ENCODE results near the gene RAB3IL1.

RAB3IL1 gene

DNA sequence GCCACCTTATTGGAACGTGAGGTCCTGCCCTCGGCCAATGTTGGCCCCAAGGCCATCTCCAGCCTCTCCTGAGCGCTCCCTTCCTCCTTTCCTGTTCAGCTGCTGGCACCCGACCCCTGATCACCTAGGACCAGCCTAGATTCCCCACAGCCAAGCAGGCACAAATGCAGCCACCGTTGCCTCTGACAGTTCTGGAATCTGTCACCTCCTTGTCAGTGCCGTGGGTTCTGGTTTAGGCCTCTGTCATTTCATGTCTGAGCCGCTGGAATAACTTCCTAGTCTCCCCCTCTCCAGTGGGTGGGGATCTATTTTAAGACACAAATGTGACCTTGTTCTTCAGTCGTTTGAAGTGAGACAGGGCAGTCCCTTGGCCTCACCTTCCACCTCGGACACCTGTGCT is 55.7 kb downstream of the RAB3IL1 start:
- no peak overlapping the region for H3K4me3 ChIP-seq
- no peak overlapping the region for H3K4me2 ChIP-seq
- no peaks in the 10 kb centered on the region for H3K4me1 ChIP-seq
- TF ChIP-seq Cebpa-rat (IDR thresholded peaks at IDR 0.05), result no peak
- H3K36me3 ChIP-seq, result peaks cover 100% of the 10 kb centered on the region
- no peak overlapping the region for H3K9ac ChIP-seq
- H4K20me1 ChIP-seq, result peaks cover 43% of the 10 kb centered on the region
- H3K27ac ChIP-seq, result no peak overlapping the region
- no peaks in the 10 kb centered on the region for H3K27me3 ChIP-seq
- H3K9me3 ChIP-seq, result no peaks in the 10 kb centered on the region

DNA sequence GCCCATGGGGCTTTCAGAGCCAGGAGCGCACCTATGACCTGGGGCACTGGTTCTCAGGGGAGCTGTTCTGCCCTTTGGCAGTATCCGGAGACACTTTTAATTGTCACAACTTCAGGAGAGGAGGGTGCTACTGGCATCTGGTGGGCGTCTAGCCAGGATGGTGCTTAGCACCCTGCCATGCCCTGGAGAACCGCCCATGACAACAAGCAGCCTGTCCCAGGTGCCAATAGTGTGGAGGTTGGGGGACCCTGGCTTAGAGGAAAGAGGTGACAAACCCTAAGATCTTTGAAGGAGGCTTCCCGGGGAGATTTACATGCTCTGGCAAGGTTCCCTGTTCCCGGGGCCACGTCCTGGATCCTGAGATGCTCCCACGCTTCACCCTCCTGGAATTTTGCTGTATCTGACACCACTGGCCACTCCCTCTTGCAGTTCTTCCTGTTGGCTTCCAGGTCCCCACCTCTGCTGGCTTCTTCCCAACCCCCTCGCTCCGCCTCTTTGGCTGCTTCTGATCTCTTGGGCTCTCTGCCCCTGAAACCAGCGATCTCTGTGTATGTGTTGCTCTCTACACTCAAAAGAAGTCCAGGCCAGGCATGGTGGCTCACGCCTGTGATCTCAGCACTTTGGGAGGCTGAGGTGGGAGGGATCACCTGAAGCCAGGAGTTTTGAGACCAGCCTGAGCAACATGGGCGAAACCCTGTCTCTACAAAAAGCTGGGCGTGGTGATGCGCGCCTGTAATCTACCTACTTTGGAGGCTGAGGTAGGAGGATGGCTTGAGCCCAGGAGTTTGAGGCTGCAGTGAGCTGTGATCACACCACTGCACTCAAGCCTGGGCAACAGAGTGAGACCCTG is 57.1 kb downstream of the RAB3IL1 start:
- Histone ChIP-seq H3K4me2 (no peak overlapping the region), H4K20me1 (peaks cover 44% of the 10 kb centered on the region), H3K27ac (no peak overlapping the region), H3K4me3 (no peak overlapping the region), H3K4me1 (no peaks in the 10 kb centered on the region), H3K27me3 (no peaks in the 10 kb centered on the region), H3K9me3 (no peaks in the 10 kb centered on the region), H3K36me3 (peaks cover 100% of the 10 kb centered on the region), H3K9ac (no peak overlapping the region)
- TF ChIP-seq Cebpa-rat (IDR thresholded peaks at IDR 0.05), result no peak

DNA sequence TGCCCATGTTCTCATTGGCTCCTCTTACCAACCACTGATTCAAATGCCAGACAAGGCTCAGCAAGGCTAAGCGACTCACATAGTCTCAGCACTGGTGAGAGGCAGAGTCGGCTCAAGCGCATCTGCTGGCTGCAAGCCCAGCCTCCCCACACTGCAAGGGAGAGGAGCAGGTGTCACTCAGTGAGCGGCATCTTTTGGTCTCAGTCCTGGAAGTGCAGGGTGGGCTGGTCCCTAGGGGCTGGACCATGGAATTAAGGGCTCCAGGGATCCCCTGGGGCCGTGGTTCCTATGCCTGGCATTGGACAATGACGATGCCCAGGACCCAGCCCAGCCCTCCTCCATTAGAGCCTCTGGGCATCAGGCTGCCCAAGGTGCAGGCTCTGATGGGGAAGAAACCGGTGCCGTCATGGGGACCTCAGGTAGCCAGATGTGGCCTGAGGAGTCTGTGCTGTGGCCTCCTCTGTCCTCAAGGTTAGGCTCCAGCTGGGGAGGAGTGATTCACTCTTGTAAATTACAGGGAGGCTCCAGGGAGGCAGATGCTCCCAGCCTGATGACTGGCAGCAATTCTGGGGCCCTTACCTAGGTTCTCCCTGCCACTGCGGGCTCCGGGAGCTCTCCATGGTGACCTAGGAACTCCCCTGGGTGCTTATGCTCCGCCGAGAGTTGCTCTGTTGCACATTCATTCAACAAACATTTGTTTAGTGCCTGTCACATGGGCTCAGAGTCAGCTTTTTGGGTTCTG is 61.3 kb downstream of the RAB3IL1 start:
- Histone ChIP-seq H3K4me1 (peaks cover 17% of the 10 kb centered on the region; the same call in 1 of the 2 replicates), H3K9ac (no peak overlapping the region), H4K20me1 (peaks cover 63% of the 10 kb centered on the region), H3K4me2 (no peak overlapping the region), H3K9me3 (no peaks in the 10 kb centered on the region), H3K36me3 (peaks cover 98% of the 10 kb centered on the region), H3K27ac (no peak overlapping the region), H3K4me3 (no peak overlapping the region), H3K27me3 (no peaks in the 10 kb centered on the region)
- TF ChIP-seq Cebpa-rat (IDR thresholded peaks at IDR 0.05), result no peak

DNA sequence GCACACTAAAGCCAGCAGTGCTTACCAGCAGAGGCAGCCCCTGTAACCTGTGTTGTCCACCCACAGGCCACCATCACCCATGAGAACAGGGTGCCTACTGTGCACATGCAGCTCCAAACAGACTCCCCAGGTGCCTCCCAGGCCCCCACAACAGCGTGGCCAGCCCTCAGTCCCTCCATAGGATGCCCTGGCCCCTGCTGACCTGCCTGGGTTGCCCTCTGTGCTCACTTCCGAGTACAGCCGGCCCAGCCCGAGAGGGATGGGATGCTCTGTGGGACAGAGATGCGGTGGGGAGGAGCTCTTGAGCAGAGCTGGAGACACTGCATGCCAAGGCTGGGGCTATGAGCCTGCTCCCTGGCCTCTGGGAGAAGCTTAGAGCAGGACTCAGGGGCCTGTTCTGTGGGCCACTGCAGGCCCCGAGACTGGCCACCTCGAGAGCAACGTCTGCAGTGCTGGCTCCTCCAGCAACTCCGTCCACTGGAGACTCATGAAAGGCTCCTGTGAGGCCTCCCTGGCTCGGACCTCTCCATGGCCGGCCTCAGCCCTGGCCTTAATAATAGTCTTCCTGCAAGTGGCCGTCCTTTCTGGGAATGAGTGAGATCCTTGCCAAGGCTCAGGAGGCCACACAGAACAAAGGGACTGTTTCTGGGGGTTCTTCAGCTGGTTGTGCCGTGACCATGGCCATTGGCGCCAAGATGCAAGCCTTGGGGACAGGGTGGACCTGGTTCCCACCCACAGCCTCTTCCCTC is 62.2 kb downstream of the RAB3IL1 start:
- H3K4me3 ChIP-seq, result no peak overlapping the region
- peaks cover 70% of the 10 kb centered on the region for H4K20me1 ChIP-seq
- no peak for TF ChIP-seq Cebpa-rat (IDR thresholded peaks at IDR 0.05)
- no peaks in the 10 kb centered on the region for H3K9me3 ChIP-seq
- H3K36me3 ChIP-seq, result peaks cover 98% of the 10 kb centered on the region
- peaks cover 21% of the 10 kb centered on the region; the same call in 1 of the 2 replicates for H3K4me1 ChIP-seq
- no peak overlapping the region for H3K9ac ChIP-seq
- H3K27ac ChIP-seq, result peak overlapping the region; percentile 9; the same call in 1 of the 2 replicates
- no peak overlapping the region for H3K4me2 ChIP-seq
- no peaks in the 10 kb centered on the region for H3K27me3 ChIP-seq

DNA sequence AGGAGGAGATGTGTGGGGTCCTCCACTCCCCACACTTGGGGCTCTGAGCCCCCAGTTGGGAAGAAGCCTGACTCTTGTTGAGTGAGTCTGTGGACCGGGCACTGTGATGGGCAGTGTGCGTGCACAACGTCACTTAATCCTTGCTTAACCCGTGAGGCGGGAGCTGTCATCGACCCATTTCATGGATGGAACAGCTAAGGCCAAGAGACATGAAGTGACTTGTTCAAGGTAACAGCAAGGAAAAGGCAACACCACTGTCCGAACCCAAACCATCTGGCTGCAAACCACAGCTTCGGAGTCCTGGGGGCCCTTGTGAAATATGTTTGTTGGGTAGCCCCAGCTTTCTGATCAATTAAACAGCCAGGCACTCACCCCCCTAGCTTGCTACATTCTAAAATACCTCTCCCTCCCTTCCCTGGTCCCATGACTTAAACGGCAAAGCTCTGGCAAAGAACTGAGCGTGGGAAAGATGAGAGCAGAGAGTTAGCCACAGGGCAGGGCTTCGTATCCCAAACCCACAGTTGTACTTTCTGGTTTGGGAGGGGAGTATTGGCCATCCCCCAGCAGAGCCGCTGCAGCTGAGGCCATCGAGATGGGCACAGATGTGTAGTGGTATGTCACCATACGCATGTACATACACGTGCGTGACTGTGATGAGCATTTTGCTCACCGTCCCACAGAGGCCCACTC is 63.0 kb downstream of the RAB3IL1 start:
- Histone ChIP-seq H3K27ac (peak overlapping the region; percentile 9; the same call in 1 of the 2 replicates), H3K9me3 (no peaks in the 10 kb centered on the region), H3K4me3 (no peak overlapping the region), H3K27me3 (no peaks in the 10 kb centered on the region), H3K36me3 (peaks cover 98% of the 10 kb centered on the region), H3K4me2 (no peak overlapping the region), H4K20me1 (peaks cover 76% of the 10 kb centered on the region), H3K4me1 (peaks cover 21% of the 10 kb centered on the region; the same call in 1 of the 2 replicates), H3K9ac (no peak overlapping the region)
- TF ChIP-seq Cebpa-rat (IDR thresholded peaks at IDR 0.05), result no peak

DNA sequence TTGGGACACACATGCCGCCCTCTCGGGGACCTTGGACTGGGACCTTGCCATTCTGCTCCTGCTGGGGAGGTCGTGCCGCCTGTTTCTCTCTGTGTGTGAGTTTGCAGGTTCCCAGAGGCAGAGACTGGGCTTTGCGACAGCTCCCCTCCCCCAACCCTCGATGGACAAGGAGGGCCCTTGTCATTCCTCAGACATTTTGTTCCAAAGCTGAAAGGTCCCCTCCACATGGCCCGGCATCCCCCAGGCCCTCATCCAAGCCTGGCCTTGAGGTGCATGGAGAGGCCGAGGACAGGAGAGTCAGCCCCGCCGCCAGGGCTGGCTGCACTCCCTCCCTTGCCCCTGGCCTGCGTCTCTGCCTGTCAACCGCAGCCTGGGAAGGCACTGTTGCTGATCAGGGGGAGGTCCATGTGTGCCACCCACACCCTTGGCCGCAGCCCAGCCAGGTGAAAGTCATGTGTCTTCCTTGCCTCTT is 63.6 kb downstream of the RAB3IL1 start:
- no peak for TF ChIP-seq Cebpa-rat (IDR thresholded peaks at IDR 0.05)
- H3K4me2 ChIP-seq, result no peak overlapping the region
- H3K27ac ChIP-seq, result peak overlapping the region; percentile 49; the same call in 1 of the 2 replicates
- H3K9ac ChIP-seq, result no peak overlapping the region
- peaks cover 21% of the 10 kb centered on the region; the same call in 1 of the 2 replicates for H3K4me1 ChIP-seq
- peaks cover 81% of the 10 kb centered on the region for H4K20me1 ChIP-seq
- H3K27me3 ChIP-seq, result no peaks in the 10 kb centered on the region
- H3K9me3 ChIP-seq, result no peaks in the 10 kb centered on the region
- H3K36me3 ChIP-seq, result peaks cover 98% of the 10 kb centered on the region
- H3K4me3 ChIP-seq, result no peak overlapping the region

DNA sequence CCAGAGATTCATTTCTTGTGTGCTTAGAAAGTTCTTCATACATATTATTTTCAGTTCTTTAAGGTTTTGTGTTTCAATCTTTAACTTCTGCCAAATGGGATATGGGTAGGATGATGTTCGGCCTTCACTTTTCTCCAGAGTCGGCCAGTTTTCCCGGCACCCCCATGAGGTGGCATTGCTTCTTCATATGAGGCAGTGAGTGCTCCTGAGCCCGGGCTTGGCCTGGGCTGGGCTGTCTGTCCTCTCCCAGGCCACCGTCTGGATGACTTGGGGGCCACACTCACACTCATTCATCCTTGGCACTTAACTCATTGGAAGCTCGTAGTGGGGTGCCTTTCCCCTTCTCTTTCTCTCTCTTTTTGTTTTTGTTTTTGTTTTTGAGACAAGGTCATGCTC is 65.5 kb downstream of the RAB3IL1 start:
- peaks cover 98% of the 10 kb centered on the region for H3K36me3 ChIP-seq
- H3K4me3 ChIP-seq, result no peak overlapping the region
- H3K9me3 ChIP-seq, result no peaks in the 10 kb centered on the region
- H3K27ac ChIP-seq, result no peak overlapping the region
- no peak overlapping the region for H3K4me2 ChIP-seq
- no peaks in the 10 kb centered on the region for H3K27me3 ChIP-seq
- no peak overlapping the region for H3K9ac ChIP-seq
- peaks cover 77% of the 10 kb centered on the region for H4K20me1 ChIP-seq
- no peak for TF ChIP-seq Cebpa-rat (IDR thresholded peaks at IDR 0.05)
- H3K4me1 ChIP-seq, result peaks cover 21% of the 10 kb centered on the region; the same call in 1 of the 2 replicates

DNA sequence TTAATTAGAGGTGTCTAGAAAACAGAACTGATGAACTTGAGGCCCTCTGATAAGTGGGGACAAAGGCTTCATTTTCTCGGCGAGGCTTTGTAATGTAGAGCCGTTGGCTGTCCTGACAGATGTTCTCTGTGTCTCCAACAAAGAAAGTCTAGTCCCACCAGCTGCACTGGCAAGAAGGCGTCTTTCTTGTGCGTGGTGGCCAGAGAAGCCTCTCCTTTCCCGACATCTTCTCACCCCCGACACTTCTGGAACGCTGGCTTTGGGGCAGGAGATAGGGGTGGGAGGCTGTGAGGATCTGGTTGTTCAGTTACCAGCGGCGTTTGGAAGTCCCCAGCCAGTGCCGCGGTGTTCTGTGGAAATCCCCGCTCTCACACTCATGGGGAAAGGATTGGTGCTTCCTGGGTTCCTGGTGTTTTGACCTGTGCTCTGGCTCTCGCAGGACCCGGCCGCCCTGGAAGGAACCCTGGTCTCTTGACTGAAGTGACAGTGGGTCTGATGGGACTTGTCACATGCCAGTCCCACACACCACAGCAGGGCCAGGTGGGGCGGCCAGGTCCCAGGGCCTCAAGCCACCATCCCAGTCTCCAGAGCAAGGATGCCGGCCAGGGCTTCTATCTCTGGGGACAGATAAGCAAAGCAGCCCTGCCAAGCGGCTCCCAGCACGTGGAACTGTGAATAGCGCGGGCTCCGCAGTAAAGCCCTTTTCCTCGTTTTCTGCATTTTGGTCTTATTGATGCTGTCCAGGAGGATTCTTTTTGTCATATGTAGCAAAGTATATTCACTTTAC is 66.1 kb downstream of the RAB3IL1 start:
- H4K20me1 ChIP-seq, result peaks cover 71% of the 10 kb centered on the region
- H3K9me3 ChIP-seq, result no peaks in the 10 kb centered on the region
- H3K9ac ChIP-seq, result no peak overlapping the region
- no peak overlapping the region; the same call in 1 of the 2 replicates for H3K27ac ChIP-seq
- TF ChIP-seq Cebpa-rat (IDR thresholded peaks at IDR 0.05), result no peak
- no peaks in the 10 kb centered on the region for H3K27me3 ChIP-seq
- peaks cover 21% of the 10 kb centered on the region; the same call in 1 of the 2 replicates for H3K4me1 ChIP-seq
- H3K36me3 ChIP-seq, result peaks cover 98% of the 10 kb centered on the region
- H3K4me2 ChIP-seq, result no peak overlapping the region
- no peak overlapping the region for H3K4me3 ChIP-seq

All from BLaER1 (cell line).